Measurements from ENCODE around the gene SLC5A1.

The SLC5A1 gene

GRCh38 chr22:32016081-32016480 is 27.0 kb upstream of the SLC5A1 start:
- TF ChIP-seq CTCF (IDR thresholded peaks at IDR 0.05; ENCODE audit: insufficient read depth, low read depth, low read length, missing control alignments) = no peak
- no peak overlapping the region for H3K4me3 ChIP-seq (ENCODE audit: low read depth, low read length)

GRCh38 chr22:32018056-32018455 is 25.0 kb upstream of the SLC5A1 start:
- no peak overlapping the region for H3K4me3 ChIP-seq (ENCODE audit: low read depth, low read length)
- DNase-seq (ENCODE audit: low read depth) = no peak
- TF ChIP-seq CTCF (IDR thresholded peaks at IDR 0.05; ENCODE audit: insufficient read depth, low read depth, low read length, missing control alignments) = no peak

More at GRCh38 chr22:32016081-32016480, 27.0 kb upstream of the SLC5A1 start:
- DNase-seq (ENCODE audit: low read depth) = no peak

- DNase-seq (ENCODE audit: low read depth) = no peak
- no peak overlapping the region for H3K4me3 ChIP-seq (ENCODE audit: low read depth, low read length)
- no peak for TF ChIP-seq CTCF (IDR thresholded peaks at IDR 0.05; ENCODE audit: insufficient read depth, low read depth, low read length, missing control alignments)
These were observed 22.9 kb upstream of the SLC5A1 start for GRCh38 chr22:32020117-32020516.

GRCh38 chr22:32021716-32022115 is 21.3 kb upstream of the SLC5A1 start:
- no peak overlapping the region for H3K4me3 ChIP-seq (ENCODE audit: low read depth, low read length)
- TF ChIP-seq CTCF (IDR thresholded peaks at IDR 0.05; ENCODE audit: insufficient read depth, low read depth, low read length, missing control alignments) = no peak
- DNase-seq (ENCODE audit: low read depth) = no peak

GRCh38 chr22:32023251-32023827 is 19.7 kb upstream of the SLC5A1 start:
- no peak overlapping the region for H3K4me3 ChIP-seq (ENCODE audit: low read depth, low read length)
- DNase-seq (ENCODE audit: low read depth) = no peak
- TF ChIP-seq CTCF (IDR thresholded peaks at IDR 0.05; ENCODE audit: insufficient read depth, low read depth, low read length, missing control alignments) = no peak

GRCh38 chr22:32024796-32025195 is 18.3 kb upstream of the SLC5A1 start:
- no peak for DNase-seq (ENCODE audit: low read depth)
- no peak for TF ChIP-seq CTCF (IDR thresholded peaks at IDR 0.05; ENCODE audit: insufficient read depth, low read depth, low read length, missing control alignments)
- no peak overlapping the region for H3K4me3 ChIP-seq (ENCODE audit: low read depth, low read length)

All from GM12865 (cell line).